Endodermal cell (in vitro differentiated cells): ENCODE measurements around the gene C11orf52. TPM values are rescaled to one million over a fixed set of nuclear protein-coding genes. Genes with fewer than 3 reads are reported as not detected.
"Not testable (repeated sequence)": the region's sequence is repeated elsewhere in the genome, so short reads cannot be mapped to it uniquely, and the experiment has no call there.

Experiments
- DNase-seq: peaks from one replicate; pipeline ENCODE4 v3.0.0-alpha.2; 2017
- H3K27ac ChIP-seq: 2 replicates; pipeline ENCODE4 v1.5.1; 2013; ENCODE audit warnings: mild to moderate bottlenecking, low read depth, low read length, moderate library complexity
- H3K27me3 ChIP-seq: 2 replicates; pipeline ENCODE4 v1.6.1; 2013; ENCODE audit warnings: mild to moderate bottlenecking, low read length, moderate library complexity; ENCODE audit not compliant: insufficient read depth, control insufficient read depth, poor library complexity, severe bottlenecking
- H3K36me3 ChIP-seq: 2 replicates; pipeline ENCODE4 v1.7.0; 2013; ENCODE audit warnings: mild to moderate bottlenecking, low read length, moderate library complexity; ENCODE audit not compliant: control insufficient read depth, insufficient read depth
- H3K4me1 ChIP-seq: one replicate; pipeline ENCODE4 v1.7.0; 2013; ENCODE audit warnings: low read length; ENCODE audit not compliant: control insufficient read depth, insufficient read depth
- H3K4me3 ChIP-seq: 2 replicates; pipeline ENCODE4 v1.5.1; 2013; ENCODE audit warnings: mild to moderate bottlenecking, low read length, moderate library complexity
- H3K9ac ChIP-seq: 2 replicates; pipeline ENCODE4 v1.6.1; 2013; ENCODE audit warnings: mild to moderate bottlenecking, low read length, moderate library complexity; ENCODE audit not compliant: poor library complexity, severe bottlenecking; ENCODE audit errors: extremely low read depth
- H3K9me3 ChIP-seq: 2 replicates; pipeline ENCODE4 v1.6.1; 2013; ENCODE audit warnings: mild to moderate bottlenecking, low read length, moderate library complexity; ENCODE audit not compliant: control insufficient read depth
- H3K27ac Mint-ChIP-seq: 2 replicates; pipeline ENCODE4 v1.8.0; 2020; ENCODE audit warnings: mixed read lengths
- H3K27me3 Mint-ChIP-seq: 2 replicates; pipeline ENCODE4 v1.8.0; 2021; ENCODE audit warnings: mild to moderate bottlenecking, mixed read lengths; ENCODE audit not compliant: insufficient read depth
- H3K36me3 Mint-ChIP-seq: 2 replicates; pipeline ENCODE4 v1.8.0; 2020; ENCODE audit warnings: low read depth, mixed read lengths
- H3K4me1 Mint-ChIP-seq: 2 replicates; pipeline ENCODE4 v1.8.0; 2020; ENCODE audit warnings: mixed read lengths
- H3K4me3 Mint-ChIP-seq: 2 replicates; pipeline ENCODE4 v1.8.0; 2020; ENCODE audit warnings: mild to moderate bottlenecking, moderate library complexity, mixed read lengths
- H3K9me3 Mint-ChIP-seq: 2 replicates; pipeline ENCODE4 v1.8.0; 2020; ENCODE audit warnings: mild to moderate bottlenecking, mixed read lengths
- WGBS, 2 experiments: methylation state at CpG; one replicate each; pipeline versions ENCODE4 v1.1.5 to v1.1.7; 2013; ENCODE audit warnings: missing lambda C conversion rate in 2 of 2, mixed read lengths in 1 of 2; ENCODE audit not compliant: insufficient coverage in 1 of 2, insufficient read length in 1 of 2; 5-methylcytosine and 5-hydroxymethylcytosine counted together
- total RNA-seq, 2 donors: library from RNA; stranded (reverse); fragmentation: NEBNext Ultra II Directional in 1 of 2; extraction: Animal tissue kit (Norgen Biotek cat#: 25700) in 1 of 2; gene quantifications; 2 replicates in 1 of 2; 3 replicates in 1 of 2; pipeline ENCODE4 v1.2.1, GENCODE V29; 2021
- TF ChIP-seq, protein P1 (sequence below): fragments of 200-600 bp; sonication (generic); conservative IDR thresholded peaks from 2 replicates; pipeline ENCODE4 v1.5.0; 2021; ENCODE audit warnings: antibody characterized with exemption, mild to moderate bottlenecking

The C11orf52 gene
- total RNA-seq, 2 donors from 2014 or later, result 2.6 to 3.8 TPM

DNA sequence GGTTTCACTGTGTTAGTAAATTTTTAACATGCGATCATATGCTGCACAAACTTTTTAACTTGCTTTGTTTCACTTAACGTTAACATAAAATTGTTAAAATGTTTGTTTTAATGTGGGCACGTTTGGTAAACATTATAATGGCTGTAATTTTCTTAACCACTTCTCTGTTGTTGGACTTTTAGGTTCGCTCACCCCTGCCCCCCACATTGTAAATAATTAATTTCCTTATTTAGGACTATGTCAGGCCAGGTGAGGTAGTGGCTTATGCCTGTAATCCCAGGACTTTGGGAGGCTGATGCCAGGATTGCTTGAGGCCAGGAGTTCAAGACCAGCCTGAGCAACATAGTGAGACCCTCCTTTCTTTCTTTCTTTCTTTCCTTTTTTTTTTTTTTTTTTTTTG is 11.8 kb downstream of the C11orf52 start:
- Mint-ChIP-seq H3K27me3 (no peaks in the 10 kb centered on the region), H3K4me1 (peaks cover 13% of the 10 kb centered on the region), H3K27ac (no peak overlapping the region), H3K36me3 (no peaks in the 10 kb centered on the region), H3K4me3 (no peak overlapping the region), H3K9me3 (no peaks in the 10 kb centered on the region)
- no peaks in the 10 kb centered on the region for H3K9me3 ChIP-seq
- H3K27ac ChIP-seq, result no peak overlapping the region
- peak; percentile 13 for DNase-seq
- H3K4me1 ChIP-seq, result no peaks in the 10 kb centered on the region
- no peaks in the 10 kb centered on the region for H3K27me3 ChIP-seq
- WGBS, 2 experiments, result 81 to 94% methylated on average over 3 to 4 of the region's 4 CpGs
- TF ChIP-seq, protein P1, sequence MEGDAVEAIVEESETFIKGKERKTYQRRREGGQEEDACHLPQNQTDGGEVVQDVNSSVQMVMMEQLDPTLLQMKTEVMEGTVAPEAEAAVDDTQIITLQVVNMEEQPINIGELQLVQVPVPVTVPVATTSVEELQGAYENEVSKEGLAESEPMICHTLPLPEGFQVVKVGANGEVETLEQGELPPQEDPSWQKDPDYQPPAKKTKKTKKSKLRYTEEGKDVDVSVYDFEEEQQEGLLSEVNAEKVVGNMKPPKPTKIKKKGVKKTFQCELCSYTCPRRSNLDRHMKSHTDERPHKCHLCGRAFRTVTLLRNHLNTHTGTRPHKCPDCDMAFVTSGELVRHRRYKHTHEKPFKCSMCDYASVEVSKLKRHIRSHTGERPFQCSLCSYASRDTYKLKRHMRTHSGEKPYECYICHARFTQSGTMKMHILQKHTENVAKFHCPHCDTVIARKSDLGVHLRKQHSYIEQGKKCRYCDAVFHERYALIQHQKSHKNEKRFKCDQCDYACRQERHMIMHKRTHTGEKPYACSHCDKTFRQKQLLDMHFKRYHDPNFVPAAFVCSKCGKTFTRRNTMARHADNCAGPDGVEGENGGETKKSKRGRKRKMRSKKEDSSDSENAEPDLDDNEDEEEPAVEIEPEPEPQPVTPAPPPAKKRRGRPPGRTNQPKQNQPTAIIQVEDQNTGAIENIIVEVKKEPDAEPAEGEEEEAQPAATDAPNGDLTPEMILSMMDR, result no peak
- no peak overlapping the region for H3K4me3 ChIP-seq
- no peak overlapping the region for H3K9ac ChIP-seq
- no peaks in the 10 kb centered on the region for H3K36me3 ChIP-seq

GRCh38 chr11:111932611-111932950 is 13.9 kb downstream of the C11orf52 start:
- Histone ChIP-seq H3K27me3 (no peaks in the 10 kb centered on the region), H3K9ac (no peak overlapping the region), H3K9me3 (no peaks in the 10 kb centered on the region), H3K4me3 (no peak overlapping the region), H3K27ac (no peak overlapping the region), H3K4me1 (peaks cover 2% of the 10 kb centered on the region), H3K36me3 (no peaks in the 10 kb centered on the region)
- H3K27me3 Mint-ChIP-seq, result no peaks in the 10 kb centered on the region
- H3K4me1 Mint-ChIP-seq, result peaks cover 2% of the 10 kb centered on the region
- H3K27ac Mint-ChIP-seq, result no peak overlapping the region
- H3K4me3 Mint-ChIP-seq, result no peak overlapping the region
- 87 to 100% methylated on average over 1 to 2 of the region's 2 CpGs for WGBS, 2 experiments
- H3K9me3 Mint-ChIP-seq, result no peaks in the 10 kb centered on the region
- DNase-seq, result no peak
- H3K36me3 Mint-ChIP-seq, result no peaks in the 10 kb centered on the region
- TF ChIP-seq, protein P1, result no peak

DNA sequence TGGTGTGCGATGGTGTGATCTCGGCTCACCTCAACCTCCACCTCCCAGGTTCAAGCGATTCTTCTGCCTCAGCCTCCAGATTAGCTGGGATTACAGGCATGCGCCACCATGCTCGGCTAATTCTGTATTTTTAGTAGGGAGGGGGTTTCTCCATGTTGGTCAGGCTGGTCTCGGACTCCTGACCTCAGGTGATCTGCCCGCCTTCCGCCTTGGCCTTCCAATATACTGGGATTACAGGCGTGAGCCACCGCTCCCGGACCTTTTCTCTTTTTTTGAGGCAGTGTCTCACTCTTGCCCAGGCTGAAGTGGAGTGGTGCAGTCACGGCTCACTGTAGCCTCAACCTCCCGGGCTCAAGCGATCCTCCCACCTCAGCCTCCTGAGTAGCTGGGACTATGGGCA is 14.5 kb downstream of the C11orf52 start:
- H3K4me1 Mint-ChIP-seq, H3K36me3 ChIP-seq, H3K4me3 ChIP-seq, H3K4me1 ChIP-seq, H3K27ac ChIP-seq, H3K27ac Mint-ChIP-seq, H3K4me3 Mint-ChIP-seq, H3K27me3 Mint-ChIP-seq, H3K9me3 ChIP-seq, H3K9me3 Mint-ChIP-seq, H3K9ac ChIP-seq, H3K27me3 ChIP-seq, H3K36me3 Mint-ChIP-seq: not testable (repeated sequence)
- WGBS, 2 experiments, result 89 to 94% methylated on average over 11 to 14 of the region's 14 CpGs
- peak; percentile 25 for DNase-seq

DNA sequence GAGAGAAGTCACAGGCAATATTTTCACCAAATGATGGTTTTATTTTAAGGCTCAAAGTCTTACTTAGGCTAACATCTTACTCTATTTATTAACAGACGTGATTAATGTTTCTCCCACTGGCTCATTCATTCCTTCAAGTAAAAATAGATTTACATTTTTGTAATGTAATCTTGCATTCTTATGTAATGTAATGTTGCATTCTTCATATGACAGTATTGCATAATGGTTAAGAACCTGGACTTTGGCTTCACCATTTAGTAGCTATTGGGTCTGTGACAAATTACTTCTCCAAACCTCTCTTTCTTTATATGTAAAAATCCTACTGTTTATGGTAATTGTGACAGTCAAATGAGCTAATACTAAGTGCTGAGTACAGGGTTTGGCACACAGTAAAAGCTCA is 15.2 kb downstream of the C11orf52 start:
- Mint-ChIP-seq H3K4me3 (no peak overlapping the region), H3K4me1 (peaks cover 14% of the 10 kb centered on the region), H3K36me3 (no peaks in the 10 kb centered on the region), H3K9me3 (no peaks in the 10 kb centered on the region), H3K27ac (no peak overlapping the region), H3K27me3 (no peaks in the 10 kb centered on the region)
- TF ChIP-seq, protein P1, result no peak
- no peaks in the 10 kb centered on the region for H3K36me3 ChIP-seq
- DNase-seq, result no peak
- no peaks in the 10 kb centered on the region for H3K9me3 ChIP-seq
- no peaks in the 10 kb centered on the region for H3K27me3 ChIP-seq
- 100% methylated on average over 1 of the region's 1 CpG; no CpG with 5 or more reads in 1 of the 2 experiments for WGBS, 2 experiments
- no peak overlapping the region for H3K4me3 ChIP-seq
- peaks cover 7% of the 10 kb centered on the region for H3K4me1 ChIP-seq
- no peak overlapping the region for H3K9ac ChIP-seq
- no peak overlapping the region for H3K27ac ChIP-seq
